ES-I3 (cell line): Measurements from ENCODE around the gene CDK15.

Experiments
- H3K36me3 ChIP-seq: 2 replicates; pipeline ENCODE4 v1.6.1; 2013; ENCODE audit warnings: mild to moderate bottlenecking, low read length, control low read depth, moderate library complexity; ENCODE audit not compliant: insufficient read depth
- H3K4me1 ChIP-seq: 2 replicates; pipeline ENCODE4 v1.6.1; 2013; ENCODE audit warnings: mild to moderate bottlenecking, control low read depth, low read length; ENCODE audit not compliant: insufficient read depth
- H3K9ac ChIP-seq: 2 replicates; pipeline ENCODE4 v1.6.1; 2013; ENCODE audit warnings: low read depth, mild to moderate bottlenecking, low read length, moderate library complexity
- H3K9me3 ChIP-seq: 2 replicates; pipeline ENCODE4 v1.6.1; 2013; ENCODE audit warnings: mild to moderate bottlenecking, low read length, moderate library complexity; ENCODE audit not compliant: control insufficient read depth, insufficient read depth

Gene CDK15

DNA sequence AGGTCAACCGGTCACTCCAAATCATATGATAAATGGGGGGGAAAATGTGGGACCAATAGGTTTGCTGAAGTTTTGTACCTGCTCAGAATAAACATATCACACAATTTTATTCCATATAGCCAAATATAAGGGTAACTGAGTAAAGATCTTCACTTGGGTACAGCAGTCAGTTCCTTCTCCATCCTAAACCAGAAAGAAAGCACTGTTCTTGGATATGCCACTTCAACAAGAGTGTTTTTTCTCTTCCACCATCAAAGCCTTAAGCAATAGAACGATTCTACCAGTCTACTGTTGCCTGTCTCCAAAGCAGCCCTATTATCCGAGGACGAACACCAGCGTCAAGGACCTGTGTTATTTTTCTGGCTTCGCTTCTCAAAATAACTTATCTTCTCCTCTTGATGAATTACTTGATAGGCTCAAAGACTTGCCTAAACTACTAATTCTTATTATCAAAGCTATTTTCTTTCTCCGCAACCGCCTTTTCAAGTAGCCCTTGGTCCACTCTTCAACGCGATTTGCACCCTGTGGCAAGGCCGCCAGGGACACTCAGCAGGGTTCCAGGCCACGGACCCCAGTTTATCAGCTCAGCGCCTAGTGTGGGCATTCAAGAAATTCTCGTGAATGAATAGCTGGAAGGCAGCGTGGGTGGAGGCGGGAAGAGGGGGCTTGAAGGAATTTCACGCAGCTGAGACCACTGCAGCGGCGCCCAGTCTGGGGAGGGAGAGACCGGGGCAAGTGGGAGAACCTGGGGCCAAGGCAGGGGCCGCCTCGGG lies 26.2 kb upstream of the CDK15 start:
- Histone ChIP-seq H3K9me3 (no peaks in the 10 kb centered on the region), H3K9ac (peak overlapping the region; percentile 99), H3K36me3 (no peaks in the 10 kb centered on the region), H3K4me1 (peaks cover 20% of the 10 kb centered on the region; the same call in 1 of the 2 replicates)

DNA sequence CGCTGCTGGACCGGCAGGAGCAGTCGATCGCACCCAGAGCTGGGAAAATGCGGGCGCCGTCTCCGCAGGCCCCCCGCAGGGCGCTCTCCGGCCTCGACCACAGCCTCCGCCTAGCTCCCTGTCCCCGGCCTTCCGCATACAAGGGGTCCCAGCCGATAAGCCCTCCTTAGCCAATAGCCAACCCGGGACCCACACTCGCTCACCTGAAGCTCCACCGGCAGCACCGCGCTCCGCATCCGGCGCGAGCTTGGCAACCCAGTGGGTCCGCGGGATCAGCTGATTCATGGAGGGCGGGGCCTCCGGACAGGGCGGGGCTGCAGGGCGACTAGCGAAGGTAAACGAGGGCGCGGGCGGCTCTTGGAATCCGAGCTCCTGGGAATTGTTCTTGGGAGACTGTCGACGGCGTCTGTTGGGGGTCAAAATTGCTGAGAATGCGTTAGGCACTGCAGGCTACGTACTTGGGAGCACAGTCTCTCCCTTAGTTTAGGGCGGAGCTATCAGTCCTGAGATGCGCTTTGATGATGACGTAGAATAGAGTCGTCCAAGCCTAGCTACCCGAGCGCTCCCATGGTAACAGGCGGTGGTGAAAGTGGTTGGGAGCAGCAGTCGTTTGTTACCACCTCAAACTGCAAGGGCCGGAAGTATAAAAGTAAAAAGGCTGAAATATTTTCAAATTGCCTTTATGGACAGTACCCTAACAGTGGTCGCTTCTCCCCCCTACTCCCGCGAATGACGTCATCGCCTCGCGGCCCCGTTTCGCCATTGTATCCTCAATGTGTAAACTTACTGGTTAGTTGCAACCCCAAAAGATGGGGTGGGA lies 25.5 kb upstream of the CDK15 start, which contains the start of gene ALS2:
Gene ALS2, minus strand, starts transcription at position 260 of the 820 bp plus-strand sequence. CDS start 12,048 bp downstream, outside the sequence.
- H3K9me3 ChIP-seq, result no peaks in the 10 kb centered on the region
- peaks cover 16% of the 10 kb centered on the region; the same call in 1 of the 2 replicates for H3K4me1 ChIP-seq
- H3K36me3 ChIP-seq, result no peaks in the 10 kb centered on the region
- H3K9ac ChIP-seq, result peak within 1 kb of the TSS; percentile 99

DNA sequence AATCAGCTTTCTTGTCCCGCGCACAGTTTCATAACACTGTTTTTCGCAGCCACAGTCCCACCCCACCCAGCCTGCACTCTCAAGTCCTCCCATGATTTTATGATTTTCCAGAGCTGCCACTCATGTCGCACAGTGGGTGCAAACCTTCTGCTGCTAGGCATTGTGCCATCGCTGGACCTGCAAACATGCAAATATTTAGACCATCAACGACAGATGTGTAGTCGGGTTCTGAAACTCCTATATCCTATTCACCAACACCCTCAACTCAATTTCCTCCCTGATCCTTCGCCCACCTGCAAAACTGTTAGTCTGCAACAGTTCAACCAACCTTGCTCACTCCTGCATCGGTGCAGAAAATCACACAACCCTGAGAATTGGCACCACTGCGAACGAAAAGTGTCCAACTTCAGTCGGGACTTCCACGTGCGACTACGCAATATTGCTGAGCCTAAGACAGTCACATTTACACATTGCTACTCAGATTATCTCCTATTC lies 24.7 kb upstream of the CDK15 start:
- Histone ChIP-seq H3K4me1 (peaks cover 16% of the 10 kb centered on the region; the same call in 1 of the 2 replicates), H3K9me3 (no peaks in the 10 kb centered on the region), H3K36me3 (no peaks in the 10 kb centered on the region), H3K9ac (peak overlapping the region; percentile 99)

- Histone ChIP-seq H3K36me3 (no peaks in the 10 kb centered on the region), H3K9ac (no peak overlapping the region), H3K4me1 (no peaks in the 10 kb centered on the region), H3K9me3 (no peaks in the 10 kb centered on the region)
Measured at GRCh38 chr2:201784563-201784962, 21.8 kb upstream of the CDK15 start.

GRCh38 chr2:201785135-201785534 lies 21.2 kb upstream of the CDK15 start:
- no peaks in the 10 kb centered on the region for H3K4me1 ChIP-seq

DNA sequence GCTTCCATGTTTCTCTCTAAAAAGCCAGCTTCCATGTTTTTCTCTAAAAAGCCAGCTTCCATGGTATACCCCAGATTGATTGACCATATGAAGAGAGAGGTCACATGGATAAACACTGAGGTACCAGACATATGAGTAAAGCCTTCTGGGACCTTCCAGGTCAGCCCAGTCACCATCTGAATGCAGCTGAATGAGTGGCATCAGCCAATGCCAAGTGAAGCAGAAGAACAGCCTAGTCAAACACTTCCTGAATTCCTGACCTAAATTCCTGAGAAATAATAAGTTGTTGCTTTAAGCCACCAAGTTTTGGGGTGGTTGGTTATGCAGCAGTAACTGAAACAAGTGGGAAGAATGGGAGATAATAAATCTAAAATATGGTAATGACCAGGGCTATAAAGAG lies 19.9 kb upstream of the CDK15 start:
- Histone ChIP-seq H3K36me3 (no peaks in the 10 kb centered on the region), H3K9me3 (no peaks in the 10 kb centered on the region), H3K4me1 (no peaks in the 10 kb centered on the region), H3K9ac (no peak overlapping the region)

More at GRCh38 chr2:201785135-201785534, 21.2 kb upstream of the CDK15 start:
- Histone ChIP-seq H3K9me3 (no peaks in the 10 kb centered on the region), H3K9ac (no peak overlapping the region), H3K36me3 (no peaks in the 10 kb centered on the region)

GRCh38 chr2:201788371-201788770 lies 18.0 kb upstream of the CDK15 start:
- H3K36me3 ChIP-seq, result no peaks in the 10 kb centered on the region
- H3K4me1 ChIP-seq, result no peaks in the 10 kb centered on the region
- H3K9me3 ChIP-seq, result no peaks in the 10 kb centered on the region
- H3K9ac ChIP-seq, result no peak overlapping the region

DNA sequence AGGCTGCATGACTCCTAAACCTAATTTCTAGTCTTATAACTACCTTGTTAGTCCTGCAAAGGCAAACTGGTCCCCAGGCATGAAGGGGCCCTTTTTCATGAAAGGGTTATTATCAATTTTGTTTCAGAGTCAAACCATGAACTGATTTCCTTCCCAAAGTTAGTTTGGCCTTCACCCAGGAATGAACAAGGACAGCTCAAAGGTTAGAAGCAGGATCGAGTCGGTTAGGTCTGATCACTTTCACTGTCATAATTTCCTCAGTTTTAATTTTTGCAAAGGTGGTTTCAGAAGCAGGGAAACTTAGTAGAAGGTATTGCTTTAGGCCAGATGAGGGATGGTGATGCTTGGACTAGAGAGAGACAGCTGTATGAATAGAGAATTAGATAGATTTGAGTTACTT lies 16.9 kb upstream of the CDK15 start:
- Histone ChIP-seq H3K9me3 (no peaks in the 10 kb centered on the region), H3K36me3 (no peaks in the 10 kb centered on the region), H3K4me1 (no peaks in the 10 kb centered on the region), H3K9ac (no peak overlapping the region)

- no peaks in the 10 kb centered on the region for H3K36me3 ChIP-seq
- no peak overlapping the region for H3K9ac ChIP-seq
- no peaks in the 10 kb centered on the region for H3K9me3 ChIP-seq
- H3K4me1 ChIP-seq, result no peaks in the 10 kb centered on the region
Measured at GRCh38 chr2:201790291-201790690, 16.0 kb upstream of the CDK15 start.

DNA sequence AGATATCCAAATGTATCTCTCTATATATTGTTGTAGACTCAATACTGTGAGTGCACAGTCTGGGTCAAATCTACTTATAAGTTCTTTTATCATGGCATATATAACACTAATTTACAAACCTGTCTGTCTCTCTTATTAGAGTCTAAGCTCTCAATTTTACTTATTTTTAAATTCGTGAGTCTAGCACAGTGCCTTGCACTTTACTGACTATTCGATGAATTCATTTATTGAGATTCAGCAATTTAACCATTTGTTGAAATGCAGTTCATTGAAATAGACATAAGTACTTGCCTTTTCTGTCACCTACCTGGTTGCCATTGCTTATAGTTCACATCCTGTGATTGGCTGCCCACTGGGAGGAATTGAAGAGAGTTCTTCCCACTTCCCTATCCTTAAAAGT lies 15.3 kb upstream of the CDK15 start:
- no peaks in the 10 kb centered on the region for H3K9me3 ChIP-seq
- no peaks in the 10 kb centered on the region for H3K4me1 ChIP-seq
- no peak overlapping the region for H3K9ac ChIP-seq
- no peaks in the 10 kb centered on the region for H3K36me3 ChIP-seq

DNA sequence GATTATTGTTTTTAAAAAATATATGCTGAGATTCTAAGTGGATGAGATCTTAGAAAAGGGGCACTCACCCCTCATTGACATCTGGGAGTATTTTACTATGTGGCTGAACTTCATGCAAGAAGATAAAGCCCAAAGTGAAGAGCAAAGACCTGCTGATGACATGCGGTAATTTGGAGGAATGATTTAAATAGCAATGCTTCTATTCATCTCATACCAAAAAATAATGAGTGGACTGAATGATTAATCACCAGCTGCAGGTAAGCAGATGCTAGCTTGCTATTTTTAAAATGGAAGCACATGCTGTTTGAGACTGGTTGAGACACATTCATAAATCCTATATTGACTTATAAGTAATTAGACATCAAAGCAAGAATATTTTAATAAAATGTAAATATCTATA lies 12.7 kb upstream of the CDK15 start:
- H3K36me3 ChIP-seq, result no peaks in the 10 kb centered on the region
- H3K4me1 ChIP-seq, result no peaks in the 10 kb centered on the region
- no peaks in the 10 kb centered on the region for H3K9me3 ChIP-seq
- no peak overlapping the region for H3K9ac ChIP-seq

DNA sequence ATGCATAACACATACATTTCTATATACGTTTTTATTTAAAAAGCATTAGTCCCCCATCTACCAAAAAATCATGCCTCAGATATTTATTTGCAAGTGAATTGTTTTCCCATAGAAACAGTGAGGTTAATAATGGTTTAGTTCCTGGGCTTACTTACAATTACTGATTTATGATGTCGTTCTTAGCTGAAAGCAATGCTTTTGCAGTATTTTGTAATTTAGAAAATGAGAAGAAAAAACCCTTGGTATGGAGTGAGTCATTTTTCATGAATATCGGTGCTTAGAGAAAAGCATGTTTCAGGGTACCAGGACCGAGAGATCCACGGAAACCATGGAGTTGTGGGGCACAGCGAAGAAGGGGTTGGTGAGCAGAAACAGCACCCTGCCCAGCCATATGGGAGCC lies 12.0 kb upstream of the CDK15 start:
- Histone ChIP-seq H3K4me1 (no peaks in the 10 kb centered on the region), H3K9me3 (no peaks in the 10 kb centered on the region), H3K36me3 (no peaks in the 10 kb centered on the region), H3K9ac (no peak overlapping the region)

GRCh38 chr2:201795607-201796477 lies 10.5 kb upstream of the CDK15 start:
- no peaks in the 10 kb centered on the region for H3K36me3 ChIP-seq
- H3K9ac ChIP-seq, result no peak overlapping the region
- H3K4me1 ChIP-seq, result no peaks in the 10 kb centered on the region

GRCh38 chr2:201796478-201796865 lies 9.9 kb upstream of the CDK15 start:
- Histone ChIP-seq H3K4me1 (no peaks in the 10 kb centered on the region), H3K9ac (no peak overlapping the region)

More at GRCh38 chr2:201795607-201796477, 10.5 kb upstream of the CDK15 start:
- no peaks in the 10 kb centered on the region for H3K9me3 ChIP-seq

More at GRCh38 chr2:201796478-201796865, 9.9 kb upstream of the CDK15 start:
- Histone ChIP-seq H3K9me3 (no peaks in the 10 kb centered on the region), H3K36me3 (no peaks in the 10 kb centered on the region)
